IPS-18a (cell line): ENCODE measurements around the gene OSBPL9.
"Not testable (repeated sequence)": the region's sequence is repeated elsewhere in the genome, so short reads cannot be mapped to it uniquely, and the experiment has no call there.

ENCODE experiments used
- H3K27ac ChIP-seq: one replicate; pipeline ENCODE4 v1.5.1; 2013; ENCODE audit warnings: low read length
- H3K27me3 ChIP-seq: one replicate; pipeline ENCODE4 v1.6.1; 2013; ENCODE audit warnings: mild to moderate bottlenecking, low read length; ENCODE audit not compliant: control insufficient read depth, insufficient read depth
- H3K36me3 ChIP-seq: one replicate; pipeline ENCODE4 v1.6.1; 2013; ENCODE audit warnings: low read depth, low read length; ENCODE audit not compliant: control insufficient read depth
- H3K4me1 ChIP-seq: one replicate; pipeline ENCODE4 v1.6.1; 2013; ENCODE audit warnings: low read depth, low read length; ENCODE audit not compliant: control insufficient read depth
- H3K4me3 ChIP-seq: one replicate; pipeline ENCODE4 v1.5.1; 2013; ENCODE audit warnings: low read length
- H3K9ac ChIP-seq: one replicate; pipeline ENCODE4 v1.6.1; 2013; ENCODE audit warnings: mild to moderate bottlenecking, low read length, moderate library complexity
- H3K9me3 ChIP-seq: one replicate; pipeline ENCODE4 v1.6.1; 2013; ENCODE audit warnings: low read depth, low read length; ENCODE audit not compliant: control insufficient read depth

OSBPL9 gene

GRCh38 chr1:51697166-51697565 lies 80.3 kb downstream of the OSBPL9 start:
- Histone ChIP-seq H3K4me3 (no peak overlapping the region), H3K27me3 (no peaks in the 10 kb centered on the region), H3K9me3 (no peaks in the 10 kb centered on the region), H3K36me3 (no peaks in the 10 kb centered on the region), H3K27ac (no peak overlapping the region), H3K4me1 (no peaks in the 10 kb centered on the region), H3K9ac (no peak overlapping the region)

DNA sequence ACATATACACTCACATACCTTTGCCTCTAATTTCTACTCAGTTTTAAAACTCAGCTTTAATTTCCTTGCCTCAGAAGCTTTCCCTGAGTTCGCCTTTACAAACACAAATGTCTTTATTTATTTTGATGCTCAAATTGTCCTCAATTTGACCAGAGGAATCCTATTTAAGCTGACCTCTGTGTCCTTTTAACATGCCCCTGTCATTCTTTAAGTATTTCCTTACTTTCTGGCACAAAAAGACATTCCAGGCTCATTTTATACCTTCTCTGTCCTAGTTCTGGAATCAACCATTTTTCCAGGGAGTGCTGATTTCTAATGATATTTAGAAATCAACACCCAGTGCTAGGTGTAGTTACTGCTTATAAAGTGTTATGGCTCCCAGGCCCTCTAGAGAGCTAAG lies 82.5 kb downstream of the OSBPL9 start:
- no peak overlapping the region for H3K9ac ChIP-seq
- H3K4me3 ChIP-seq, result no peak overlapping the region
- H3K27me3 ChIP-seq, result no peaks in the 10 kb centered on the region
- no peaks in the 10 kb centered on the region for H3K9me3 ChIP-seq
- H3K36me3 ChIP-seq, result no peaks in the 10 kb centered on the region
- H3K4me1 ChIP-seq, result no peaks in the 10 kb centered on the region
- H3K27ac ChIP-seq, result no peak overlapping the region

DNA sequence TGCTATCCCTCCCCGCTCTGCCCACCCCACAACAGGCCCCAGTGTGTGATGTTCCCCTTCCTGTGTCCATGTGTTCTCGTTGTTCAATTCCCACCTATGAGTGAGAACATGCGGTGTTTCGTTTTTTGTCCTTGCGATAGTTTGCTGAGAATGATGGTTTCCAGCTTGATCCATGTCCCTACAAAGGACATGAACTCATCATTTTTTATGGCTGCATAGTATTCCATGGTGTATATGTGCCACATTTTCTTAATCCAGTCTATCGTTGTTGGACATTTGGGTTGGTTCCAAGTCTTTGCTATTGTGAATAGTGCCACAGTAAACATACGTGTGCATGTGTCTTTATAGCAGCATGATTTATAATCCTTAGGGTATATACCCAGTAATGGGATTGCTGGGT lies 84.9 kb downstream of the OSBPL9 start:
- not testable (repeated sequence) for H3K4me1 ChIP-seq, H3K9ac ChIP-seq, H3K4me3 ChIP-seq, H3K36me3 ChIP-seq, H3K27me3 ChIP-seq, H3K27ac ChIP-seq, H3K9me3 ChIP-seq

- not testable (repeated sequence) for H3K27ac ChIP-seq, H3K9ac ChIP-seq, H3K27me3 ChIP-seq, H3K36me3 ChIP-seq, H3K4me1 ChIP-seq, H3K4me3 ChIP-seq, H3K9me3 ChIP-seq
These were observed 85.3 kb downstream of the OSBPL9 start for GRCh38 chr1:51702220-51702619.

- H3K36me3 ChIP-seq, result no peaks in the 10 kb centered on the region
- H3K9ac ChIP-seq, result no peak overlapping the region
- no peaks in the 10 kb centered on the region for H3K27me3 ChIP-seq
- H3K27ac ChIP-seq, result no peak overlapping the region
- no peak overlapping the region for H3K4me3 ChIP-seq
- no peaks in the 10 kb centered on the region for H3K9me3 ChIP-seq
- H3K4me1 ChIP-seq, result no peaks in the 10 kb centered on the region
These were observed 88.1 kb downstream of the OSBPL9 start for GRCh38 chr1:51705035-51705434.

DNA sequence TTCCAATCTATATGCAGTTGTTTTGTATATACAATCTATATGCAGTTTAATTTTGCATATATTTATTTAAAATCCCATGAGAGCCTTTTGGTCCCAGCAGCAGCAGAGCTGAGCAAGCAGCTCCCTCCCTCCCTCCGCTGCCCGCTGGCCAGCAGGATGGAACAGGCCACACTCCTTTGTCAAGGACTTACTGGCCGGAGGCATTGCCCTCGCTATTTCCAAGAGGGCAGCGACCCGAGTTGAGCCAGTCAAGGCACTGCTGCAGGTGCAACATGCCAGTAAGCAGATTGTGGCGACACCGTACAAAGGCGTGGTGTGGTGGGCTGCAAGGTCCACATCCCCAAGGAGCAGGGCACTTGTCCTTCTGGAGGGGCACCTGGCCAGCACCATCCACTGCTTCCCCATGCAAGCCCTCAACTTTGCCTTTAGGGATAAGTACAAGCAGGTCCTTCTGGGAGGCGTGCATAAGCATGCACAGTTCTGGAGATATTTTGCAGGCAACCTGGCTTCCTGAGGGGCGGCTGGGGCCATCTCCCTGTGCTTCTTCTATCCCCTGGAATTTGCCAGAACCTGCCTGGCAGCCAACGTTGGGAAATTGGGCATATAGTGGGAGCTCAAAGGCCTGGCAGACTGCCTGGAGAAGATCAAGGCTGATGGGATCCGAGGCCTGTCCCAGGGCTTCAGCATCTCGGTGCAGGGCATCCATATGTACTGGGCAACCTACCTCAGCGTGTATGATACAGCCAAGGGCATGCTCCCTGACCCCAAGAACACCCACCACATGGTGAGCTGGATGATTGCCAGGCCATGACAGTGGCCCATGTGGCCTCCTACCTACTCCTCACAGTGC lies 92.2 kb downstream of the OSBPL9 start:
- Histone ChIP-seq H3K9ac (no peak overlapping the region), H3K27me3 (no peaks in the 10 kb centered on the region), H3K4me1 (no peaks in the 10 kb centered on the region), H3K36me3 (no peaks in the 10 kb centered on the region), H3K9me3 (no peaks in the 10 kb centered on the region), H3K4me3 (no peak overlapping the region), H3K27ac (no peak overlapping the region)

GRCh38 chr1:51709951-51710350 lies 93.1 kb downstream of the OSBPL9 start:
- no peaks in the 10 kb centered on the region for H3K9me3 ChIP-seq
- no peaks in the 10 kb centered on the region for H3K27me3 ChIP-seq
- no peak overlapping the region for H3K4me3 ChIP-seq
- H3K4me1 ChIP-seq, result no peaks in the 10 kb centered on the region
- no peak overlapping the region for H3K27ac ChIP-seq
- no peaks in the 10 kb centered on the region for H3K36me3 ChIP-seq
- H3K9ac ChIP-seq, result no peak overlapping the region

GRCh38 chr1:51712590-51712989 lies 95.7 kb downstream of the OSBPL9 start:
- Histone ChIP-seq H3K9me3 (no peaks in the 10 kb centered on the region), H3K9ac (no peak overlapping the region), H3K27ac (no peak overlapping the region), H3K27me3 (no peaks in the 10 kb centered on the region), H3K36me3 (no peaks in the 10 kb centered on the region), H3K4me1 (no peaks in the 10 kb centered on the region), H3K4me3 (no peak overlapping the region)

DNA sequence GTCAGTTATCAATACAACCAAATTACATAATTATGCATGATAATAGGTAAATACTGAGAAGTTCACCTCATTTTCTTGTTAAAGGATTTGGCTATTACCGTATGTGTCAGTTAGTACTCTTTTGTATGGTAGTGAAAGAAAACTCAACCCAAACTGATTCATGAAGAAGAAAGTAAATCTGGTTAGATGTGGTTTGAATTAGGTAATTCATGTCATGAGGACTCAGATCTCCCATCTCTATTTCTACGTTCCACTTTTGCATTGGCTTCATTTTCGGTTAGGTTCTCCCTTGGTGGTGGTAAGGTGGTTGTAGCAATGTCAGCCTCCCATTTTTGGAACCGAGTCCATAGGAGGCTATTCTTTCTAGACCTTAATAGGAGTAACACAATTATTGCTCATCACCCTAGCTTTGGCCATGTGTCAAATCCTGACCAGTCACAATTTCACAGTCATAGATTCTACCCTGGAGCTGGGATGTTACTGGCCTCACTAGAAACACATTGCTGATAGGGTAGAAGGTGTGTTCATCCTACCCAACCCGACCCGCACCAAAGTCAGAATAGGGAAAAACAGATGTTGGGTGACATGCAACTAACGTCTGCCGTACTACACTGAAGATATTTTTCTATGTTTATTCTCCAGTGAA lies 97.6 kb downstream of the OSBPL9 start:
- H3K4me3 ChIP-seq, result no peak overlapping the region
- H3K36me3 ChIP-seq, result no peaks in the 10 kb centered on the region

GRCh38 chr1:51715369-51715768 lies 98.5 kb downstream of the OSBPL9 start:
- H3K9ac ChIP-seq, result no peak overlapping the region
- no peaks in the 10 kb centered on the region for H3K9me3 ChIP-seq
- no peak overlapping the region for H3K27ac ChIP-seq
- no peaks in the 10 kb centered on the region for H3K27me3 ChIP-seq
- no peaks in the 10 kb centered on the region for H3K36me3 ChIP-seq
- peaks cover 5% of the 10 kb centered on the region for H3K4me1 ChIP-seq
- no peak overlapping the region for H3K4me3 ChIP-seq

More for the DNA sequence above, 97.6 kb downstream of the OSBPL9 start:
- no peaks in the 10 kb centered on the region for H3K27me3 ChIP-seq
- no peaks in the 10 kb centered on the region for H3K9me3 ChIP-seq
- H3K4me1 ChIP-seq, result peaks cover 5% of the 10 kb centered on the region
- H3K27ac ChIP-seq, result no peak overlapping the region
- no peak overlapping the region for H3K9ac ChIP-seq

- Histone ChIP-seq H3K27me3 (no peaks in the 10 kb centered on the region), H3K4me3 (no peak overlapping the region), H3K27ac (no peak overlapping the region), H3K9ac (no peak overlapping the region), H3K4me1 (peaks cover 5% of the 10 kb centered on the region), H3K36me3 (no peaks in the 10 kb centered on the region), H3K9me3 (no peaks in the 10 kb centered on the region)
These were observed 99.9 kb downstream of the OSBPL9 start for GRCh38 chr1:51716746-51717145.

DNA sequence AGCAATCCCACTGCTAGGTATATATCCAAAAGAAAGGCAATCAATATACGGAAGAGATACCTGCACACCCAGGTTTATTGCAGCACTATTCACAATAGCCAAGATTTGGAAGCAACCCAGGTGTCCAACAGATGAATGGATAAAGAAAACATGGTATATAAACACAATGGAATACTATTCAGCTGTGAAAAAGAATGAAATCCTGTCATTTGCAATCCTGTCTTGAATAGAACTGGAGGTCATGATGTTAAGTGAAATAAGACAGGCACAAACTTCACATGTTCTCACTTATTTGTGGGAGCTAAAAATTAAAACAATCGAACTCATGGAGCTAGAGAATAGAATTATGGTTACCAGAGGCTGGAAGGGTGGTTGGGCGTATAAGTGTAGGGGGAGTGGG lies 101.0 kb downstream of the OSBPL9 start:
- no peaks in the 10 kb centered on the region for H3K36me3 ChIP-seq
- H3K27ac ChIP-seq, result no peak overlapping the region
- peaks cover 5% of the 10 kb centered on the region for H3K4me1 ChIP-seq
- no peak overlapping the region for H3K9ac ChIP-seq
- no peaks in the 10 kb centered on the region for H3K9me3 ChIP-seq
- no peaks in the 10 kb centered on the region for H3K27me3 ChIP-seq
- no peak overlapping the region for H3K4me3 ChIP-seq
